Endometrium (tissue), 2 donors: ENCODE measurements around the gene MTMR3.

Experiments
- FAIRE-seq: peaks from 2 replicates; lab custom pipeline; 2012; peaks lifted over from hg19 to GRCh38; lab: Jason Lieb, UNC
- donor health status: control.
- donor health status: control.

Gene MTMR3

GRCh38 chr22:29916007-29916544 lies 33.1 kb downstream of the MTMR3 start:
- no peak for FAIRE-seq

GRCh38 chr22:29917052-29917902 lies 34.3 kb downstream of the MTMR3 start:
- no peak for FAIRE-seq

GRCh38 chr22:29925402-29925801 lies 42.4 kb downstream of the MTMR3 start:
- FAIRE-seq = no peak

- no peak for FAIRE-seq
These were observed 43.1 kb downstream of the MTMR3 start for GRCh38 chr22:29926057-29926456.

- FAIRE-seq = no peak
These were observed 49.2 kb downstream of the MTMR3 start for GRCh38 chr22:29932136-29932535.

GRCh38 chr22:29933619-29934018 lies 50.6 kb downstream of the MTMR3 start:
- FAIRE-seq = no peak

GRCh38 chr22:29934596-29934995 lies 51.6 kb downstream of the MTMR3 start:
- FAIRE-seq = no peak

GRCh38 chr22:29936186-29936585 lies 53.2 kb downstream of the MTMR3 start:
- no peak for FAIRE-seq

GRCh38 chr22:29937940-29938693 lies 55.1 kb downstream of the MTMR3 start:
- no peak for FAIRE-seq

- no peak for FAIRE-seq
These were observed 57.6 kb downstream of the MTMR3 start for GRCh38 chr22:29940526-29940925.

- peak; percentile 64 for FAIRE-seq
These were observed 61.4 kb downstream of the MTMR3 start for GRCh38 chr22:29944339-29944738.

GRCh38 chr22:29945435-29945834 lies 62.5 kb downstream of the MTMR3 start:
- FAIRE-seq = no peak

- no peak for FAIRE-seq
These were observed 63.2 kb downstream of the MTMR3 start for GRCh38 chr22:29946220-29946619.

- peak; percentile 68 for FAIRE-seq
These were observed 64.7 kb downstream of the MTMR3 start for GRCh38 chr22:29947410-29948384.

GRCh38 chr22:29948385-29948769 lies 65.4 kb downstream of the MTMR3 start:
- no peak for FAIRE-seq

GRCh38 chr22:29949872-29950271 lies 66.9 kb downstream of the MTMR3 start:
- no peak for FAIRE-seq

GRCh38 chr22:29951791-29952413 lies 68.9 kb downstream of the MTMR3 start:
- FAIRE-seq = no peak

GRCh38 chr22:29954203-29954855 lies 71.4 kb downstream of the MTMR3 start:
- no peak for FAIRE-seq

- FAIRE-seq = no peak
These were observed 73.7 kb downstream of the MTMR3 start for GRCh38 chr22:29956680-29957079.

GRCh38 chr22:29958170-29958569 lies 75.2 kb downstream of the MTMR3 start:
- FAIRE-seq = no peak

- no peak for FAIRE-seq
These were observed 81.8 kb downstream of the MTMR3 start for GRCh38 chr22:29964776-29965175.
